Measurements from ENCODE around the gene SNX27. TPM values are rescaled to one million over a fixed set of nuclear protein-coding genes. Genes with fewer than 3 reads are reported as not detected.

Gene SNX27
- polyA plus RNA-seq, 1 donor (not counting 4 experiments of a cell fraction or from before 2014, with no cell fraction given), result 15.7 TPM

- Histone ChIP-seq H3K27ac (ENCODE audit: control insufficient read depth, insufficient read depth, low read length) (no peak overlapping the region), H3K4me2 (ENCODE audit: control insufficient read depth, extremely low read depth, insufficient read depth, low read depth, low read length) (no peak overlapping the region), H4K20me1 (ENCODE audit: control insufficient read depth, extremely low read depth, insufficient read depth, low read length) (no peaks in the 10 kb centered on the region), H3K9me3 (ENCODE audit: control insufficient read depth, low read depth, low read length) (no peaks in the 10 kb centered on the region), H3K27me3 (ENCODE audit: control insufficient read depth, extremely low read depth, insufficient read depth, low read length) (no peaks in the 10 kb centered on the region), H3K4me3 (ENCODE audit: control insufficient read depth in 2 of 3, extremely low read depth in 1 of 3, insufficient read depth in 2 of 3, low read depth in 1 of 3, low read length in 3 of 3) (no peak overlapping the region), H3K36me3 (ENCODE audit: control insufficient read depth in 2 of 2, extremely low read depth in 1 of 2, insufficient read depth in 2 of 2, low read length in 2 of 2) (no peaks in the 10 kb centered on the region), H3K4me1 (ENCODE audit: control insufficient read depth, extremely low read depth, insufficient read depth, low read length) (peaks cover 22% of the 10 kb centered on the region), H2AFZ (ENCODE audit: control insufficient read depth, low read length) (no peak overlapping the region), H3K79me2 (ENCODE audit: control insufficient read depth, insufficient read depth, low read length) (no peaks in the 10 kb centered on the region), H3K9ac (ENCODE audit: control insufficient read depth, extremely low read depth, insufficient read depth, low read length) (no peak overlapping the region), H3K9me1 (ENCODE audit: control insufficient read depth, extremely low read depth, insufficient read depth, low read length) (no peaks in the 10 kb centered on the region)
- TF ChIP-seq EZH2 (IDR thresholded peaks at IDR 0.05; ENCODE audit: low read length) (no peak), CTCF (optimal IDR thresholded peaks at IDR 0.05 in 1 of 3, IDR thresholded peaks at IDR 0.05 in 1 of 3, conservative IDR thresholded peaks at IDR 0.05 in 1 of 3; ENCODE audit: extremely low read depth in 1 of 3, insufficient read depth in 2 of 3, low read length in 3 of 3) (no peak)
- DNase-seq (ENCODE audit: low read depth, low spot score) (no peak), FAIRE-seq (no peak)
- dilution Hi-C loops (cut with MboI; ENCODE audit: extremely low pct_ligation_motif_present, low sequenced_read_pairs), result no loop called here
Measured at GRCh38 chr1:151604291-151604690, 7.6 kb upstream of the SNX27 start.

GRCh38 chr1:151606384-151606783, 5.5 kb upstream of the SNX27 start:
- peak; percentile 64 for FAIRE-seq
- dilution Hi-C loops (cut with MboI; ENCODE audit: extremely low pct_ligation_motif_present, low sequenced_read_pairs), result no loop called here
- H2AFZ ChIP-seq (ENCODE audit: control insufficient read depth, low read length), result no peak overlapping the region
- no peaks in the 10 kb centered on the region for H4K20me1 ChIP-seq (ENCODE audit: control insufficient read depth, extremely low read depth, insufficient read depth, low read length)
- TF ChIP-seq CTCF (optimal IDR thresholded peaks at IDR 0.05 in 1 of 3, IDR thresholded peaks at IDR 0.05 in 1 of 3, conservative IDR thresholded peaks at IDR 0.05 in 1 of 3; ENCODE audit: extremely low read depth in 1 of 3, insufficient read depth in 2 of 3, low read length in 3 of 3) (no peak), EZH2 (IDR thresholded peaks at IDR 0.05; ENCODE audit: low read length) (no peak)
- H3K27me3 ChIP-seq (ENCODE audit: control insufficient read depth, extremely low read depth, insufficient read depth, low read length), result no peaks in the 10 kb centered on the region
- H3K36me3 ChIP-seq (ENCODE audit: control insufficient read depth in 2 of 2, extremely low read depth in 1 of 2, insufficient read depth in 2 of 2, low read length in 2 of 2), result no peaks in the 10 kb centered on the region
- no peak overlapping the region for H3K9ac ChIP-seq (ENCODE audit: control insufficient read depth, extremely low read depth, insufficient read depth, low read length)
- peak overlapping the region; percentile 41 for H3K4me2 ChIP-seq (ENCODE audit: control insufficient read depth, extremely low read depth, insufficient read depth, low read depth, low read length)
- H3K4me3 ChIP-seq (ENCODE audit: control insufficient read depth in 2 of 3, extremely low read depth in 1 of 3, insufficient read depth in 2 of 3, low read depth in 1 of 3, low read length in 3 of 3), result no peak overlapping the region
- H3K27ac ChIP-seq (ENCODE audit: control insufficient read depth, insufficient read depth, low read length), result no peak overlapping the region
- no peaks in the 10 kb centered on the region for H3K9me3 ChIP-seq (ENCODE audit: control insufficient read depth, low read depth, low read length)
- H3K4me1 ChIP-seq (ENCODE audit: control insufficient read depth, extremely low read depth, insufficient read depth, low read length), result peaks cover 27% of the 10 kb centered on the region
- H3K9me1 ChIP-seq (ENCODE audit: control insufficient read depth, extremely low read depth, insufficient read depth, low read length), result no peaks in the 10 kb centered on the region
- peak; percentile 92 for DNase-seq (ENCODE audit: low read depth, low spot score)
- H3K79me2 ChIP-seq (ENCODE audit: control insufficient read depth, insufficient read depth, low read length), result no peaks in the 10 kb centered on the region

Measured in keratinocyte (primary cell).